Fibroblast of pulmonary artery (primary cell): ENCODE results near the gene CFAP57.

Experiments
- DNase-seq: peaks from one replicate; pipeline ENCODE4 v3.0.0-alpha.2; 2010; ENCODE audit warnings: low read depth
- H3K4me3 ChIP-seq: replicated peaks from 2 replicates; pipeline ENCODE4 v1.5.1; 2011; ENCODE audit warnings: low read depth, mild to moderate bottlenecking, control low read depth, low read length, moderate library complexity
- TF ChIP-seq, protein P1 (sequence below): IDR thresholded peaks from 2 replicates; pipeline ENCODE4 v1.5.1; 2011; ENCODE audit warnings: mild to moderate bottlenecking, control low read depth, low read length, inconsistent platforms; ENCODE audit errors: missing control alignments

Gene CFAP57

DNA sequence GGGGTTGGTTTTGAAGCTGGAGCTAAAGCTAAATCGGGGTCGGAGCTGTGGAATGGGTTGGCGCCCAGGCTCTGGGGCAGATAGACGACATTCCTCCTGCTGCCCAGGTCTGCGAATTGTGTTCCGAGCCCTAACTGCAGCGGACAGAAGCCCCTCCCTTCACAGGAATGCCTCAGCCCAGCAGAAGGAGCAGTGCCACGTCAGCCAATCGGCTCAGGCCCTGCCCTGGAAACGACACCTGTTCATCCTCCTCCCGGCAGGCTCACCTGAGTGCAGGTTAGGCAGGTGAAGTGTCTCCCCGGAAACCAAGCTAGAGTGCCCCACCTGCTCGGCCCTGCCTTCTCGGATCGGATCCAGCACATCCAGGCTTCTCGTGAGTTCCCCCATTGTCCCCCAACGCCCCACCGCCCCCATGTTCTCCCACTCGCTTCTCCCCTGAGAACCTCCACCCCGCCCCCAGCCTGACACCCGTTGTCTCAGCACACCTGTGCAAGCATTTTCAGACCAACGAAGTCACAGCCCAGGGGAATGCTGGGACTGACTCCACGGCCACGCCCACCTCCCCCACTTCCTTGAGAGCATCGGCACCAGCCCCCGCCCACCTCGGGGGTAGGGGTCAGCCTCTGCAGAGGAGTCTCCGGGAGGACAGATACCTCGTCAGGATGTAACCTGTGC, 98.4 kb downstream of the CFAP57 start:
- no peak overlapping the region for H3K4me3 ChIP-seq
- TF ChIP-seq, protein P1, sequence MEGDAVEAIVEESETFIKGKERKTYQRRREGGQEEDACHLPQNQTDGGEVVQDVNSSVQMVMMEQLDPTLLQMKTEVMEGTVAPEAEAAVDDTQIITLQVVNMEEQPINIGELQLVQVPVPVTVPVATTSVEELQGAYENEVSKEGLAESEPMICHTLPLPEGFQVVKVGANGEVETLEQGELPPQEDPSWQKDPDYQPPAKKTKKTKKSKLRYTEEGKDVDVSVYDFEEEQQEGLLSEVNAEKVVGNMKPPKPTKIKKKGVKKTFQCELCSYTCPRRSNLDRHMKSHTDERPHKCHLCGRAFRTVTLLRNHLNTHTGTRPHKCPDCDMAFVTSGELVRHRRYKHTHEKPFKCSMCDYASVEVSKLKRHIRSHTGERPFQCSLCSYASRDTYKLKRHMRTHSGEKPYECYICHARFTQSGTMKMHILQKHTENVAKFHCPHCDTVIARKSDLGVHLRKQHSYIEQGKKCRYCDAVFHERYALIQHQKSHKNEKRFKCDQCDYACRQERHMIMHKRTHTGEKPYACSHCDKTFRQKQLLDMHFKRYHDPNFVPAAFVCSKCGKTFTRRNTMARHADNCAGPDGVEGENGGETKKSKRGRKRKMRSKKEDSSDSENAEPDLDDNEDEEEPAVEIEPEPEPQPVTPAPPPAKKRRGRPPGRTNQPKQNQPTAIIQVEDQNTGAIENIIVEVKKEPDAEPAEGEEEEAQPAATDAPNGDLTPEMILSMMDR, result no peak
- DNase-seq, result no peak

DNA sequence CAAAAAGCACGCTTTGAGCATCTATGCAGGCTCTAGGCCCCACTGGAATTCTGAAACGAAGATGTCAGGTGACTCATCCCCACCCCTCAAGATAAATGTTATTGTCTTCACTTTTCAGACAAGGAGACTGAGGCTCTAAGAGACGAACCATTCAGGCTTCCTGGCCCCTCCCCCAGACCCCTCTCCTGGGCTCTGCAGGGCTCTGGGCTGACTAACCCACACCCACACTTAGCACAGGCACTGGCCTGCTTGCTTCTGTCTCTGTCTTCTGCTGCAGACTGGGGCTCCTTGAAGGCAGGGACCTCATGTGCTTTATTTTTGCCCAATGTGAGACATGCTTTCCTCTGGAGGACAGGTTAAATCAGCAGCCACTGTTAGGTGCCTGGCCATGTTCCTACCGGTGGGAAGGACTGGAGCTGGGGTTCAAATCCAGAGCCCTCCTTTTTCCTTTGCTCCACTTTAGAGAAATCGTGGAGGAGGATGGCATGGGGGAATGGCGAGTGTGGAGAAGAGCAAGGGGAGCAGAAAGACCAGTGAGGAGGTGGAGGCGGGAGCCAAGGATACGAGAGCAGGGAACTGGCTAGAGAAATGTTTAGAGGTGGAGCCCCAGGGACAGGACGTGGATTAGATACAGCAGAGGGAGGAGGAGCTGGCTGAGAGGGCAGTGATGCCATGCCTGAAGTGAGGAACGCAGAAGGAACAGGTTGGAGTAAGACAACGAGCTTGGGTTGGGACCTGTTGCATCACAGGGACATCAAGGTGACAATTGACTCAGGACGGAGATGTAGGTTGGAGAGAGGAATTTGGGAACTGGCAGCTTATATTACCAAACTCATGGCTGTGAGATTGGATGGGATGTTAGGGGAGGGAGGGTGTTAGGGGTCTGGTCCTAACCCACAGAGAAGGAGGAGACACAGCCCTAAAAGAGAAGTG, 99.3 kb downstream of the CFAP57 start:
- DNase-seq, result no peak
- TF ChIP-seq, protein P1, result no peak
- H3K4me3 ChIP-seq, result no peak overlapping the region

DNA sequence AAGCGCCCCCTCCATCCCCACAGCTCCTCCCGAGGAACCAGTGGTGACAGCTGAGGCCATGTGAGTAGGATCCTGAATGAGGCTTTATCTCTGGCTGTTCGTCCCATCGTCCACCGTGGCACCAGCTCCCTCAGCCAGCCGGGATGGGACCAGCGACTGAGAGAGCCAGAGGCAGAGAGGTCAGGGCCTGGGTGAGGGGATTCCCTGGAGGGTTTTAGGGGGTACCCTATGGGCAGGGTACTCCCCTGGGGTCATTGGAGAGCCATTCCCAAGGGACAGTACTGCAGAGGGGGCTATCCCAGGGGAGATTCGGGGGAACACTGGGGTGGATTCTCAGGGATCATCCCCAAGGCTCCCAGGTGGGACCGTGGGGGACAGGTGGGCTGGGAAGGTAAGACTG, 100.0 kb downstream of the CFAP57 start:
- TF ChIP-seq, protein P1, result no peak
- no peak for DNase-seq
- H3K4me3 ChIP-seq, result no peak overlapping the region

DNA sequence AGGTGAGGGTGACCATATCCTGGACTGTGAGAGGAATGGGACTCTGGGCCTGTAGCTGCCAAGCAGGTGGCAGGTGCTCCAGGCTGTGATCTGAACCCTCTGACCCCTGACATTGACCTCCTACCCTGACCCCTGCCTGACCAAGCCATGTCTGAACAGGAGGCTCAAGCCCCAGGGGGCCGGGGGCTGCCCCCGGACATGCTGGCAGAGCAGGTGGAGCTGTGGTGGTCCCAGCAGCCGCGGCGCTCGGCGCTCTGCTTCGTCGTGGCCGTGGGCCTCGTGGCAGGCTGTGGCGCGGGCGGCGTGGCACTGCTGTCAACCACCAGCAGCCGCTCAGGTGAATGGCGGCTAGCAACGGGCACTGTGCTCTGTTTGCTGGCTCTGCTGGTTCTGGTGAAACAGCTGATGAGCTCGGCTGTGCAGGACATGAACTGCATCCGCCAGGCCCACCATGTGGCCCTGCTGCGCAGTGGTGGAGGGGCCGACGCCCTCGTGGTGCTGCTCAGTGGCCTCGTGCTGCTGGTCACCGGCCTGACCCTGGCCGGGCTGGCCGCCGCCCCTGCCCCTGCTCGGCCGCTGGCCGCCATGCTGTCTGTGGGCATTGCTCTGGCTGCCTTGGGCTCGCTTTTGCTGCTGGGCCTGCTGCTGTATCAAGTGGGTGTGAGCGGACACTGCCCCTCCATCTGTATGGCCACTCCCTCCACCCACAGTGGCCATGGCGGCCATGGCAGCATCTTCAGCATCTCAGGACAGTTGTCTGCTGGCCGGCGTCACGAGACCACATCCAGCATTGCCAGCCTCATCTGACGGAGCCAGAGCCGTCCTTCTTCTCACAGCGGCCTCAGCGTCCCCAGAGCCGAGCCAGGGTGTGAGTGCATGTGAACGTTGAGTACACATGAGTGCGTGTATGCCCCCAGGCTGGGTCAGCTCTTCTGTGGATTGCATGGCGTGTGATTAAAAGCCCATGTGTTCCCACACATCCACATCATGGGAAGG, 100.7 kb downstream of the CFAP57 start:
- H3K4me3 ChIP-seq, result no peak overlapping the region
- TF ChIP-seq, protein P1, result no peak
- DNase-seq, result no peak

DNA sequence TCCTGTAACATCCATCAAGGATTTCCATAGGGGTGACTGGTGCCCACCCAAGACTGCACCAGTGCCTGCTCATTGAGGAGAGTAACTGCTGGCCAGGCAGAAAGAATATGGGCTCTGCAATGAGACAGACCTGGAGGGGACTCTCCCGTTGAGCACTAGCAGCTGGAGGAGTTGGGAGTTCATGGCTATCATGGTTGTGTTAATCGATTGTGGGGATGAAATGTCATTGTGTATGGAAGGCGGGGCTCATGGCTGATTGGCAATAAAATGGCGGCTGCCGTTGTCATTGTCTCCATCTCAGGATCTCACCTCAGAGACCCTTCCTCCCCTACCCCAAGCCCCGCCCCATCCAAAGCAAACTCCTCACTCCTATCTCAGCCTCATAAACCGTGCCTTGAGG, 101.6 kb downstream of the CFAP57 start:
- no peak for DNase-seq
- no peak overlapping the region for H3K4me3 ChIP-seq
- TF ChIP-seq, protein P1, result no peak

DNA sequence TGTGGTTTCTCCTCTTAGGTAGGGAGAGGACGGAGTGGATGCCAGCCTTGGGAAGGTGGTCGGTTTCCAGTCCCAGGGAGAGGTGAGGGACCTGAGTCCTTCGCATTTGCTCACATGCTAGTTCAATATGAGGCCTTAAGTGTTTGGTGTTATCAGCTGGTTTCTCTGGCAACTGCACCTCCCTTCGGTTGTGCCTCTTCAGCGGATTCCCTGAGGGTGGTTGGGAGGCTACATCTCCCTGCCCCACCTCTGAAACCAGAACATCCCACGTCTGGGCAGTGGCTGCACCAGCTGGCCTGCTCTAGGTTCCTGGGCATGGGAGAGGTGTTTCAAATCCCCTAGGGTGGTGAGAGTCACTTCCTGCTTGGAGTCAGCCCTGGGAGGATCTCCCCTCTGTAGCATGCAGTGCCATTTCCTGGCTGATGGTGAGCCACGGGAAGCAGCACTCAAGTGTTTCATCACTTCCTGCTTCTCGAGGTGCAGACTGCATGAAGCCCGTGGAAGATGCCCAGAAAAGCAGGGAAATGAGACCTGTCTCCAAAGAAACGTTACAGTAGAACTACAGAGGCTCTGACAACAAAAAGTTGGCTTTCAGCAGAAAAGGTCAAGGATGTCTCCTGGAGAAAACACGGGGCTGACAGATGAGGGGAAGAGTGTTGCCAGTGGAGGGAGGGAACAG, 102.1 kb downstream of the CFAP57 start:
- DNase-seq, result peak; percentile 81
- TF ChIP-seq, protein P1, result no peak
- H3K4me3 ChIP-seq, result no peak overlapping the region
